Anterior cingulate cortex (tissue), 58 donors: Measurements from ENCODE around the gene EGR4.

ENCODE experiments used
- DNase-seq, 58 donors: peaks; one replicate each; lab custom pipeline; 2025; lab: John Stamatoyannopoulos, UW

EGR4 gene

DNA sequence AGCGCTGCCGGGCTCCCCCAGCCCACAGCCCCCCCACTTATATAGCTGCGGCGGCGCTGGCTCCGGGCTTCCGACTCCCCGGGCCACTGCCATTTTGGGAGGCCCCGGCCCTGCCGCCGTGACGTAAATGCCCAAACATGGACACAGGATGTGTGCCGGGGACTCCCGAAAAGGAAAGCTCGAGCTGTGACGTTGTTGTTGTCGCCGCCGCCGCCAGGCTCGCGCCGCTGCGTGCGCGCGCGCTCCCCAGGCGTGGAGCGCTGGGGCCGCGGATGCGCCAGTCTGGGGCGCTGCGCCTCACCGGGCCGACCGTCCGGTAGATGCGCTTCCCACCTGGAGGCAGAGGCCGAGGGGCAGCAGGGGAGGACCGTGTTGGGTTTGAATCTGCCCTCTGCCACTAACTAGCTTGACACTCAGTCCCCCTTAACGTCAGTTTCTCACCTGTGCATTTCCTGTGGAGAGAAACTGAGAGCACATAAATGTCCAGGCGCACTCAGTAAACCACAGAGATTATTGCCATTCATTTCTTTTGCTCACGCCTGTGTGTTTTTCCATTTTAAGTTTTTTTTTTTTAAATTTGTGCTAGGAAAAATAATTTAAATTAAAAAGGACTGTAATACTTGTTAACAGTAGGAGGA lies at the start of gene EGR4:
Gene EGR4 (minus strand): TSS at position 15 of the 638 bp plus-strand sequence. CDS start 231 bp downstream, outside the sequence.
- DNase-seq: peak in 52 of 58 donors; percentile 11 to 91 (median 62)

DNA sequence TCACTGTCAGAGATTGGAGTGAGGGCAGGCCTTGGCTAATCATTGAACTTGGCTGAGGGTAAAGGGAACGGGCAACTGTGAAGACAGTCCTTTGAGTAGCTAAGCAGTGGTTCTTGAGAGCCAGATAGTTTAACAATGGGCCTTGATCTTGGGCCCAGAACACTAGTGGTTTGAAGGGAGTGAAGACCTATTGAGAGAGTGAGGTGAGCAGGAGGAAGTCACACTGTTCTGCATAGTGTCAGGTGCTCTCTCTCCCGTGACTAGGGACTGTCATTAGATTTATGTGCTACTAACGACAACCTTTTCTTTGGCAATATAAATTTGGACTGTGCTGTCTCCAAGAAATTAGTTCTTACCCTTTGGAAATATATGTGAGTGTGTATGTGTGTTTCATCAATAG lies 47.7 kb upstream of the EGR4 start:
- no peak for DNase-seq

DNA sequence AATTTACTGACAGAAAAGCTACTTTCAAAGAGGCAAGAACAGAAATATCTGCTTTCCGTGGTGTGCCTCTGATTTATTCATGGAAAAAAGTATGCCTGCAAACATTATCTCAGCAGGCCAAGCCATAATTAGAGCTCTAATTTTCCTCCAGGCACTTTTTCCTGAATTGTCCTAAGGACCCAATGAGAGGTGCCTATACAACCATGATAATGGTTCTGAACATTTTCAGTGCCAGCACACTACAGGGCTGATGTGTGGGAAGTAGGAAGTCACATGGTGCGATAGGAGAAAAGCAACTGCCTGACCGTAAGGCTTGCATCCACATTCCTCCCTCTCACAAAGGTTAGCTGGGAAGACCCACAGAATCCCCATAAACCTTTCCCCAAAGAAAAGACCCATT lies 45.9 kb upstream of the EGR4 start:
- DNase-seq: no peak

DNA sequence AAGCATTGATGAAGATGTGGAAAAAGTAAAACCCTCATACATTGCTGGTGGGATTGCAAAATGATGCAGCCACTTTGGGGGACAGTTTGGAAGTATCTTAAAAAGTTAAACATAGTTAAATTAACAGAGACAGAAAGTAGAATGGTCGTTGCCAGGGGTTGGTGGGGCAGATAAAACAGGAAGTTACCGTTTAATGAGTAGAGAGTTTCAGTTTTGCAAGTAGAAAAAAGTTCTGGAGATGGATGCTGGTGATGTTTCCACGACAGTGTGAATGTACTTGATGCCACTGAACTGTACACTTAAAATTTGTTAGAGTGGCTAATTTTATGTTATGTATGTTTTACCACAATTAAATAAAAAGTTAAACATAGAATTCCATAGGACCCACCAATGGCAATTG lies 44.5 kb upstream of the EGR4 start:
- no peak for DNase-seq

DNA sequence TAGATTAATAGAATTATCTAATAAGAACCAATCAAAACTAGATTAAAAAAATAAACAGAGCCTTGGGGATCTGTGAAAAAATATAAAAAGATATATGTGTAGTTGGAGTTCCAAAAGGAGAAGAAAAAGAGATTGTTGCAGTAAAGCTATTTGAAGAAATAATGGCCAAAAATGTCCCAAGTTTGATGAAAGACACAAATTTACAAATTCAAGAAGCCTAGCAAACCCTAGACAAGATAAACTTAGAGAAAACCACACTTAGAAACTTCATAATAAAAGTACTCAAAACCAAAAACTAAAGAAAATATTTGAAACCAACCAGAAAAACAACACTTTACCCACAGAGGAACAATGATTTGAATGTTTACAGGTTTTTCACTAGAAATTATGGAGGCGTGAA lies 41.3 kb upstream of the EGR4 start:
- no peak for DNase-seq

DNA sequence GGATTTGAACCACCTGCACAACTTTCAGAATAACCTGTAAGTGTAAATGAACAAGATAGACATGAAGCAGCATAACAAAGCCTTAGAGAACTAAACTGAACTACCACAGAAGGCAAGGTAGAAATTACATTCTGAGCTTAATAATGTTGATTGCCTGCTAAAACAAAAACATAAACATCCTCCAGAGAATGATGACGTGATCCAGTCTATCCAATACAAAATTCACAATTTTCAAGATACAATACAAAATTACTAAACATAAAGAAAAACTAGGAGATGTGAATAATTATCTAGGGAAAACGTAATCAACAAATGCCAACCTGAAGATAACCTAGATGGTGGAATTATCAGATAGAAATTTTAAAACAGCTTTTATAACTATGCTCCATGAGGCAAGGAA lies 40.7 kb upstream of the EGR4 start:
- DNase-seq: no peak

DNA sequence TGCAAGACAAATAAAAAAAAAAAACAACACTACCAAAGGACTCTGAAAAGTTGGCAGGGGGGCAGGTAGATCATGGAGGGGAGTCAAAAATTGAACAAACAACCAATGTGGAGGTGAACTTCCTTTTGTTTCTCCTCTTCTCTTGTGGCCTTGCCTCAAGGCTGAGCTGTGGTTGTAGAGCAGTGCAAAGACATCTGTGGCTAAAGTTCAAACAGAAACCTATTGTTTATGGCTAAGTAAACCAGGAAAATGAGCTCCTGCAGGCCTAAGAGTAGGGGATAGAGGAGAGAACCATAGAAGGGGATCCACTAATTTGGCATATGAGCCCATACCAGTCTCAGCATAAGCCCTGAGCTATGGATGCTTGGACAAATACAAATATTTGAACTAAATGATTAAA lies 40.2 kb upstream of the EGR4 start:
- no peak for DNase-seq

DNA sequence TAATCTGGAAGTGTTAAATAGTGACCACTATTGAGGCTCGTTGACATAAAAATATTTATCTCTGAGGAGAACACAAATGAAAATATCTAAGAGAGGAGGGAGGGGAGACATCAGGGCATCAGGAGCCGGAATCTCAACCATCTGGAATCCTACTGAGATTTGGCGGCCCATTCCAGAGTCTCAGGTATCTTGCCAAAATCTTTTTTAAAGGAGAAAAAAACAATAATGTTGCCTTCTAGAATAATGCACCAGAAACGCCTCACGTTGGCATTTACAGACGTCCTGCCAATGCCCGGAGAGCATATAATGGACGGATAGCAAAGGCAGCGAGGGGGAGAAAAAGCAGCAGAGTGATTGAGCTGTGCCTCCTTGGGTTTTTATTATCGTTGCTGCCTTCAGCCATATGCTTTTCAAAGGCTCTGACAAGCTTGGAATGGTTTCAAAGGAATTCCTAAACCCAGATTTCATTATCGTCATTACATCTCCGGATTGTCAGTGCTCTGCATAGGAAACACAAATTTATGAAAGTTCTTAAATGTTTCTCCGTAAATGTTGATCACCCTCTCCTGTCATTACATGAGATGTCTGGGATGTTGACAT lies 30.9 kb upstream of the EGR4 start:
- DNase-seq: no peak

DNA sequence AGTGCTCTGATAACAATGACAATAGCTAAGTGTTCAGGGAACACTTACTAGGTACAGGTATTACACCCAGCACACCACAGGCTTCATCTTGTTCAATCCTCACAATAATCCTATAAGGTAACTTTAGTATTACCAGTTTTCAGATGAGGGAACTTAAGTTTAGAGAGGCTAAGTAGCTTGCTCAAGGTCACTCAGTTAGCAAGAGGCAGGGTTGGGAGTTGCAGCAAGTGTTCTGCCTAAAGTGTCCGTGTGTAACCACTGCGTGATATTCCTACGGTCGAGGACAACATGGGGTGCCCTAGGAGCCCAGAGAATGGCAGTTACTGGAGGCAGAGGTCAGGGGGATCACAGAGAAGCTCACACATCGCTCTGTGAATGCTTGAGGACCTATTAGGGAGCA lies 30.2 kb upstream of the EGR4 start:
- DNase-seq: no peak

DNA sequence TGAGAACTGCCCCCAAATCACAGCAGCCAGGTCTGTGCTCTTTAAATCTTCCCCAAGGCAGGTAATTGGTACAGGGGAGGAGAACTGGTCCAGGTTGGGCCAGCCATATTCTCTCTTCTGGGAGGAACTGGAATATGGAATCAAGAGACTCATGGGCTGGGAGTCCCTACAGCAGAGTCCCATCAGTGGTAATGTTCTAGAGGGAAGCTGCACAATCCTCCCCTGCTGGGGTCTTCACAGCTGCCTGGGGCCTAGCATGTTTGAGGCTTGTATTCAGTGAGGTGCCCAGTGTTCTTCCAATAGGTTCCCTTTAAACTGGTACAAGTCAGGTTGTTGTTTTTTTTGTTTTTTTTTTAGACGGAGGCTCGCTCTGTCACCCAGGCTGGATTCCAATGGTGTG lies 21.1 kb upstream of the EGR4 start:
- no peak for DNase-seq

DNA sequence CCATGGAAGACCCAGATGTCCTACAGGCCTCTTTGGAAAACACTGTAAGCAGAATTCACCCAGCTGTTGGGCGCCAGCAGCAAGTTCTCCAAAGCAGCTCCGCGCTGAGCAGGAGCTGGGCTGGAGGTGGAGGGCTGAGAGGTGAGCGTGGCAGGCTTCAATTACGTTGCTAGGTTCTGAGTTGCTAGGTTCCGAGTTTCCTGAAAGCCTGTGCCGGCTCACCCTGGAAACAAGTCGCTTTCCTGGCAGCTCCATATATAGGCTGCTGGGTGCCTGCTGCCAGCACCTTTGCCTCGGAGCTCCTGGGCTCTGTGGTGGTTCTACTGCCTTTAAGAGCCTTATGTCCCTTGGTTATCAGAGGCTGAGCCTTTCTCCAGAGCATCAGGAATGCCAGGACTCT lies 14.4 kb upstream of the EGR4 start:
- DNase-seq: peak in 4 of 58 donors; percentile 14 to 44 (median 32)

DNA sequence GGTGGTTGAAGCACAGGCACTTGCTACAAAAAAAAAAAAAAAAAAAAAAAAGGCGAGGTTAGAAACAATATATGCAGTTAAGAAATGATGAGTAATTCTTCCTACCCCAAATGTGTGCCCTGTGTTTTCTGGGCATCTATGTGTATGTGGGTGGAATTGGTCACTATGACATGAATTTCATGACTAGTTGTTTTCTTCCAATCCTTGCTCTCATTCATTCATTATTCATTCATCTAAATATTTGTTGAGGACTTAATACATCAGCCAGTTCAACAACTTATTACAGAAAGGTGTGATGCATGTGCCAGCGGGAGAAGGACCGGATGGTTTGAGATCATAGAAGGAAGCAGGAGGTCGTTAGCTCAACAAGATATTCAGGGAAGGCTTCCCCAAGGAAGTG lies 8.3 kb upstream of the EGR4 start:
- no peak for DNase-seq

DNA sequence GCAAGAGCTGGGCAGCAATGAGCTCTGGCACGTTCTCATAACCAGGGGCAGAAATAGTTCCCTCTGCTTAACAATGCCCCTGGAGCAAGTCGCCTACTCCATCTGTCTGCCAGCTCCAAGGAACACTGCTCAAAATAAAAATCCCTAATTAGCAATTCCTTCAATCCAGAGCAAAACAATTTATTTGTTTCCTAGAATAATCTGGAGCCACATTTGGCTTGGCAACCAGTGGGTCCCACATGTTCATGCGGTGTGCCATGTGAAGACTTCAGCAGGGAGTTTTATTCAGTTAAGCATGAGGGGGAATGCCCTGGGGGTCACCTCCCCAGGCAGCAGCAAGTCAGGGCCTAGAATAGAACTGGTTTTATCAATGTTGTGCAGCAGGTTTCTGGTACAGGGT lies 7.6 kb upstream of the EGR4 start:
- no peak for DNase-seq

DNA sequence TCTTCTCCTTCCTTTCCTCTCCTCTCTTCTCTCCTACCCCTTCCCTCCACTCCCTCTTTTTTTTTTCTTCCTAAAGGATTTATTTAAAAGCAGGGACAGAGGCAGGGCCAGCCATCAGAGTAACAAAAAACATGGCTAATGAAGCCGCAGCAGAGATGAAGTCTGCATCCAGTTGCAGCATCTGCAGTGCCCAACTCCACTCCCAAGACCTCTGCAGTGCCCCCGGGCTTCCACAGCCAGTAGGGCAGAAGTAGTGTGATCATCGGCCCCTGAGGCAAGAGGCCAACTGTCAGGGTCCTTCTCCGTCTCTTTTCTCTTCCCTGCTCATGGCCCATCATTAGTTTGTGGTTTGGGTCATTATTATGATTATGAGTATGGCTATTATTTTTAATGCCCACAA lies 4.2 kb upstream of the EGR4 start:
- DNase-seq: no peak

DNA sequence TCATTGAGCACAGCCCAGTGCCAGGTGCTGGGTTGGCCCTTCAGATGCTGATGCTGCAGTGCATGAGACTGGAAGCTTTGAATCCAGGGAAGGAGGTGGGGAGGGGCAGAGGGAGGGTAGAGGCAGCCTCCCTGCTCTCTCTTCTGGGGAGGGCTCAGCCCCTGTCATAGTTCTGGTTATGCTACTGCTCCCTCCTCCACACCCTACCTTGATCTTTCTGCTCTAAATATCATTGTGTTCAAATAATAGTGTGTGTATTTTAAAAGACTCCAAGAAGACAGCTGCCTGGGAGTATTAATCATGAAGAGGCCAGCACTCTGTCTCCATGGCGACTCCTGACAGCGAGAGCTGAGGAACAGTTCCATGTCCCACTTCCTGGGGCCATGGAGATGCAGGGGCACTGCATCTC lies 3.8 kb upstream of the EGR4 start:
- peak in 8 of 58 donors; percentile 9 to 42 (median 25) for DNase-seq

DNA sequence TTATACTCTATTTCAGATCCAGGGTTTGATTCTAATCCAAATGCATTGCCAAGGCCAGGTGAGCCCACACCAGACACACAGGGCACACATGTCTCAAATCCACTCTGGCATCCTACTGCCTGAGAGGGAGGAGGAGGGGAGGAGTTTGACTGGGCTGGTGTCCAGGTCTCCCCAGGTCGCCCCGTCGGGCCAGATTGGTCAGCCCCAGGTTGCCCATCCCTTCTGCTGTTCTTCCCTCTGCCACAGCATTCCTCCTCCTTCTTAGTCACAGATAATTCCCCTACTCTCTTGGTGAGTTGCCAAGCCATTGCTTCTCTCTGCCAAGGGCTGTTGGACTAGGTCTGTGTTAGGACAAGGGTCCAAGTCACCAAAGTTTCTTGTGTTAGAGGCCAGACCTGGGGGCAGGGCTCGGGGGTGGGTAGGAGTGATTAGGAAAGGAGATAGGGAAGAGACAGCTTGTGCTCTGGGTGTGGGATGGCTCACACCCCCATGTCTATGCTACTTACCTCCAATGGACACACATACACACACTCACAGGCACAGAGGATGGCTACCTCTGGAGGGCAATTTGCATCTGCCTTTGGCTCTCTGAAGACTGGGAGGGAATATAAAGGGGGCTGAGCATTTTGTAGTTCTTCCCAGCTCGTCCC lies 2.5 kb upstream of the EGR4 start:
- DNase-seq: no peak

DNA sequence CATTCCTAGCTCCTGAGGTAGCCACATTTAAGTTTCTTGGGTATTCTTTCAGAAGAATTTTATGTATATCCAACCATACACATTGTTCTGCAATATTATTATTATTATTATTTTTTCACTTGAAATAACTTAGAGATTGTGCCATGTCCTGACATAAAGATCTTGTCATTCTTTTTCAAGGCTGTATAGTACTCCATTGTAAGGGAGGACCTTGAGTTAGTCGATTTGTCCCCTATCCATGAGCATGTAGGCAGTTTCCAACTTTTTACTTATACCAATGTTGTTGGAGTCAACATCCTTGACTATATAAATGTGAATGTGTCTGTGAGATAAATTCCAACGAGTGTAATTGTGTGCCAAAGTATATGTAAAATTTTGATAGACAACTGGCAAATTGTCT lies 891 bp upstream of the EGR4 start:
- no peak for DNase-seq

DNA sequence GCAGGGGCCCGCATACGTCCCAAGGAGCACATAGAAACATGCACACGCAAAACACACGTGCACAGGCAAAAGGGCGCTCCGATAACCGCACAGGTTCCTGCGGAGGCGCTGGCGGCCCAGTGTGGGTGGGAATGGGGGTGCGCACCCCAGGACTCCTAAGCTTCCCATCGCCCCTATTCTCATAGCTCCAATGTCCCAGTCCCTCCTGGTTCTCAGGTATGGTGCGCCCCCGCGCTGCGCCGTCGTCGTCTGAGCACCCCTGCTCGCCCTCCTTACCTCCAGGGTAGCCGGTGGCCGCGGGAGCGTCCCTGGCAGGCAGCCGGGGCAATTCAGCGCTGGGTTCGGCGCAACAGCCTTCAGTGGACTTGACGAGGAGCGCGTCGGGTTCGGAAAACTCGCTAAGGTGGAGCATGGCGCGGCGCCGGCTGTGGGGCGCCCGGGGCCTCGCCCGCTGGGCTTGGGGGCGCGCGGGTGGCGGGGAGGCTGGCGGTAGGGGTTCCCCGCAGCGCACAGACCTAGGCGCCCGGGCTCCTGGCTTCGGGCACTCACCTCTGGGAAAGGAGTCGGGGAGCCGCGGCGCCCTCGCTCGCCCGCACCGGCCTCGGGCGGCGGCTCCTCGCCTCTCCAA lies 328 bp downstream of the EGR4 start:
- no peak for DNase-seq

DNA sequence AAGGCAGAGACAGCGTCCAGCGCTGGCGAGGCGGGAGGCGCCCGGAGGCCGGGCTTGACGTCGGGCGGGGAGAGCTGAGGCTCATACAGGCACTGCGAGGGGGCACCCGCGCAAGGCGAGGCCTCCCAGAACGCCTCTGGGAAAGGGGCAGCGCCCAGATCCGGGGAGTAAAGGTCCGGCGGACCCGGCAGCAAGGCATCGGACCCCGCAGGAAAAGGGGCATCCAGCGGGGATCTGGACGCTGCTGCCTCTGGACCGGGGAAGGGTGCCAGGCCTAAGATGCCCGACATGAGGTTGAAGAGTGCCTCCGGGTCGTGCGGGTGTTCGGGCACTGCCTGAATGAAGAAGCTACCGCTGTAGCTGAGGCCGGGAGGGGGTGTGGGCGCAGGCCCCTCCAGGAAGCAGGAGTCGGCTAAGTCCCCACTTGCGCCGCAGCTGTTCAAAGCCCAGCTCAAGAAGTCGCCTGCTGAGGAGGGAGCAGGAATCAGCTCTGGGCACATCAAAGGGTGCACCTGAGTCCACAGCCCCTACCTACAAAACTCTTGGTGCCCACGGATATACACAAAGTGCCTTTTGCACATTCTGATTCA lies 937 bp downstream of the EGR4 start:
- DNase-seq: no peak

DNA sequence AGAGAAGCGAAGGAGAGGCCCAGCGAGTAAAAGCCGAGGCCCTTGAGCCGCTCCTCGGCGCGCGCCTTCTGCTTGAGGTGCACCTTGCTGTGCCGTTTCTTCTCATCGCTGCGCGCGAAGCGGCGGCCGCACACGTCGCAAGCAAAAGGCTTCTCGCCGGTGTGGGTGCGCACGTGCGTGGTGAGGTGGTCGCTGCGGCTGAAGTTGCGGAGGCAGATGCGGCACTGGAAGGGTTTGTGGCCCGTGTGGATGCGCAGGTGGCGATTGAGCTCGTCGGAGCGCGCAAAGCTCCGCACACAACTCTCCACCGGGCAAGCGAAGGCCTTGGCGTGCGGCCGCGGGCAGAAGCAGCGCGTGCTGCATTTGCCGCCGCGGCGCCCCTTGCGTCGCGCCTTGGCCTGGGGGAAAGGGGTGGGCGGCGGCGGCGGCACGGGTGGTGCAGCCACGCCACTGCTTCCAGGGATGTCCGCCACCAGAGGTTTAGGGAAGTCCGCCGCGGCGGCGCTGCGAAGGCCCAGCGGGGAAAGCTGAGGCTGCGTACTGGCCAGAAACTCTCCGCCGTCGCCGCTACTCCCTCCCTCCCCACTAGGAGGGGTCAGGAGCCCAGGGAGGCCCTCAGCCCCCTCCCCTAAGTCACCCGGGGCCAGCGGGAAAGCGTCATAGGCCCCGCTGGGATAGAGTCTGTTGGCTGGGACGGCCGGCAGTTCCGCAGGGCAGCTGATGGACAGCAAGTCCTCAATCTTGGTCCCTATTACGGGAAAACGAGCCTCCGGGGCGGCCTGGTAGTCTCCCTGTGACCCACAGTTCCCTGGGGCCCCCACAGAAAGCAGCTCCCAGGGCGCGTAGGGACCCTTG lies 1.7 kb downstream of the EGR4 start:
- no peak for DNase-seq
